Mononuclear cell (primary cell): Measurements from ENCODE around the gene PKIB. TPM values are rescaled to one million over a fixed set of nuclear protein-coding genes. Genes with fewer than 3 reads are reported as not detected.

Experiments used
- H3K27me3 ChIP-seq: 2 replicates; pipeline ENCODE4 v1.6.0; 2011; ENCODE audit warnings: low read length, control low read depth; ENCODE audit not compliant: insufficient read depth
- H3K4me1 ChIP-seq: 2 replicates; pipeline ENCODE4 v1.5.1; 2011; ENCODE audit warnings: mild to moderate bottlenecking, low read length, control low read depth; ENCODE audit not compliant: insufficient read depth
- H3K4me3 ChIP-seq: 2 replicates; pipeline ENCODE4 v1.5.1; 2011; ENCODE audit warnings: mild to moderate bottlenecking, low read length, moderate library complexity
- H3K9me3 ChIP-seq: 2 replicates; pipeline ENCODE4 v1.5.1; 2011; ENCODE audit warnings: low read depth, mild to moderate bottlenecking, control low read depth, low read length
- total RNA-seq: library from RNA; depleted of rRNA; stranded (reverse); fragments of >200 nt; gene quantifications from one replicate; pipeline ENCODE4 v1.2.3, GENCODE V29; 2012

The PKIB gene
- total RNA-seq, 1 donor = 2.1 TPM

GRCh38 chr6:122669868-122670267, 59.7 kb downstream of the PKIB start:
- H3K4me1 ChIP-seq = no peaks in the 10 kb centered on the region
- H3K4me3 ChIP-seq = no peak overlapping the region
- H3K27me3 ChIP-seq = no peaks in the 10 kb centered on the region
- no peaks in the 10 kb centered on the region for H3K9me3 ChIP-seq

GRCh38 chr6:122671251-122671650, 61.0 kb downstream of the PKIB start:
- Histone ChIP-seq H3K9me3 (no peaks in the 10 kb centered on the region), H3K4me1 (no peaks in the 10 kb centered on the region), H3K27me3 (no peaks in the 10 kb centered on the region), H3K4me3 (no peak overlapping the region)

- H3K4me1 ChIP-seq = no peaks in the 10 kb centered on the region
- H3K27me3 ChIP-seq = no peaks in the 10 kb centered on the region
- no peak overlapping the region for H3K4me3 ChIP-seq
- H3K9me3 ChIP-seq = no peaks in the 10 kb centered on the region
Measured at GRCh38 chr6:122673343-122673961, 63.2 kb downstream of the PKIB start.

GRCh38 chr6:122676146-122676545, 65.9 kb downstream of the PKIB start:
- Histone ChIP-seq H3K4me1 (no peaks in the 10 kb centered on the region), H3K9me3 (no peaks in the 10 kb centered on the region), H3K4me3 (no peak overlapping the region), H3K27me3 (no peaks in the 10 kb centered on the region)

- no peak overlapping the region for H3K4me3 ChIP-seq
- H3K4me1 ChIP-seq = no peaks in the 10 kb centered on the region
- H3K27me3 ChIP-seq = no peaks in the 10 kb centered on the region
- H3K9me3 ChIP-seq = no peaks in the 10 kb centered on the region
Measured at GRCh38 chr6:122676688-122677087, 66.5 kb downstream of the PKIB start.

GRCh38 chr6:122677406-122677805, 67.2 kb downstream of the PKIB start:
- no peak overlapping the region for H3K4me3 ChIP-seq
- no peaks in the 10 kb centered on the region for H3K4me1 ChIP-seq
- no peaks in the 10 kb centered on the region for H3K9me3 ChIP-seq
- H3K27me3 ChIP-seq = no peaks in the 10 kb centered on the region

GRCh38 chr6:122678841-122679240, 68.6 kb downstream of the PKIB start:
- H3K4me1 ChIP-seq = no peaks in the 10 kb centered on the region
- no peaks in the 10 kb centered on the region for H3K9me3 ChIP-seq
- H3K27me3 ChIP-seq = no peaks in the 10 kb centered on the region
- H3K4me3 ChIP-seq = no peak overlapping the region

- no peak overlapping the region for H3K4me3 ChIP-seq
- no peaks in the 10 kb centered on the region for H3K9me3 ChIP-seq
- no peaks in the 10 kb centered on the region for H3K4me1 ChIP-seq
- H3K27me3 ChIP-seq = no peaks in the 10 kb centered on the region
Measured at GRCh38 chr6:122681705-122682104, 71.5 kb downstream of the PKIB start.

GRCh38 chr6:122683989-122684651, 73.9 kb downstream of the PKIB start:
- H3K4me1 ChIP-seq = no peaks in the 10 kb centered on the region
- H3K4me3 ChIP-seq = no peak overlapping the region
- no peaks in the 10 kb centered on the region for H3K27me3 ChIP-seq
- H3K9me3 ChIP-seq = no peaks in the 10 kb centered on the region

- no peak overlapping the region for H3K4me3 ChIP-seq
- H3K9me3 ChIP-seq = no peaks in the 10 kb centered on the region
- no peaks in the 10 kb centered on the region for H3K4me1 ChIP-seq
- no peaks in the 10 kb centered on the region for H3K27me3 ChIP-seq
Measured at GRCh38 chr6:122692175-122692598, 82.0 kb downstream of the PKIB start.

GRCh38 chr6:122692807-122693580, 82.8 kb downstream of the PKIB start:
- no peak overlapping the region for H3K4me3 ChIP-seq
- H3K27me3 ChIP-seq = no peaks in the 10 kb centered on the region
- H3K9me3 ChIP-seq = no peaks in the 10 kb centered on the region
- H3K4me1 ChIP-seq = no peaks in the 10 kb centered on the region

GRCh38 chr6:122694075-122694474, 83.9 kb downstream of the PKIB start:
- H3K9me3 ChIP-seq = no peaks in the 10 kb centered on the region
- no peak overlapping the region for H3K4me3 ChIP-seq
- no peaks in the 10 kb centered on the region for H3K4me1 ChIP-seq
- H3K27me3 ChIP-seq = no peaks in the 10 kb centered on the region

GRCh38 chr6:122694602-122695001, 84.4 kb downstream of the PKIB start:
- Histone ChIP-seq H3K4me1 (no peaks in the 10 kb centered on the region), H3K9me3 (no peaks in the 10 kb centered on the region), H3K4me3 (no peak overlapping the region), H3K27me3 (no peaks in the 10 kb centered on the region)

GRCh38 chr6:122695188-122695587, 85.0 kb downstream of the PKIB start:
- Histone ChIP-seq H3K4me1 (no peaks in the 10 kb centered on the region), H3K27me3 (no peaks in the 10 kb centered on the region), H3K9me3 (no peaks in the 10 kb centered on the region), H3K4me3 (no peak overlapping the region)

GRCh38 chr6:122696079-122696478, 85.9 kb downstream of the PKIB start:
- Histone ChIP-seq H3K4me3 (no peak overlapping the region), H3K4me1 (no peaks in the 10 kb centered on the region), H3K9me3 (no peaks in the 10 kb centered on the region), H3K27me3 (no peaks in the 10 kb centered on the region)
